GM18861 (cell line): Measurements from ENCODE around the gene TMTC4.
"Not testable (repeated sequence)": the region's sequence is repeated elsewhere in the genome, so short reads cannot be mapped to it uniquely, and the experiment has no call there.

Experiments
- ATAC-seq: cut with Tn5 transposase; IDR thresholded peaks from one replicate; pipeline ENCODE4 v1.9.1; 2021; ENCODE audit not compliant: unreplicated experiment

TMTC4 gene

GRCh38 chr13:100589178-100589725 is 85.3 kb downstream of the TMTC4 start:
- ATAC-seq, result no peak

GRCh38 chr13:100588331-100589177 is 86.0 kb downstream of the TMTC4 start, which contains the start of gene GGACT:
Gene GGACT (minus strand): TSS chr13:100588789. CDS start chr13:100532591, 56,198 bp downstream.
- ATAC-seq, result peak; percentile 95

GRCh38 chr13:100584896-100585295 is 89.7 kb downstream of the TMTC4 start:
- no peak for ATAC-seq

GRCh38 chr13:100581504-100581903 is 93.1 kb downstream of the TMTC4 start:
- ATAC-seq, result no peak

- ATAC-seq, result no peak
Measured at GRCh38 chr13:100581030-100581429, 93.6 kb downstream of the TMTC4 start.

- ATAC-seq, result no peak
Measured at GRCh38 chr13:100580045-100580444, 94.5 kb downstream of the TMTC4 start.

GRCh38 chr13:100577239-100577638 is 97.4 kb downstream of the TMTC4 start:
- not testable (repeated sequence) for ATAC-seq

GRCh38 chr13:100573121-100573520 is 101.5 kb downstream of the TMTC4 start:
- peak; percentile 94 for ATAC-seq

GRCh38 chr13:100566543-100566942 is 108.1 kb downstream of the TMTC4 start:
- ATAC-seq, result no peak

GRCh38 chr13:100565286-100565685 is 109.3 kb downstream of the TMTC4 start:
- no peak for ATAC-seq

GRCh38 chr13:100564444-100565223 is 110.0 kb downstream of the TMTC4 start:
- ATAC-seq, result no peak

- no peak for ATAC-seq
Measured at GRCh38 chr13:100563779-100564178, 110.8 kb downstream of the TMTC4 start.

GRCh38 chr13:100561599-100562204 is 112.9 kb downstream of the TMTC4 start:
- no peak for ATAC-seq

- no peak for ATAC-seq
Measured at GRCh38 chr13:100561158-100561499, 113.5 kb downstream of the TMTC4 start.

GRCh38 chr13:100560498-100561157 is 114.0 kb downstream of the TMTC4 start:
- no peak for ATAC-seq

- ATAC-seq, result no peak
Measured at GRCh38 chr13:100559886-100560285, 114.7 kb downstream of the TMTC4 start.
